ENCODE measurements around the gene GPC4. TPM values are rescaled to one million over a fixed set of nuclear protein-coding genes. Genes with fewer than 3 reads are reported as not detected.

Gene GPC4
- total RNA-seq, 2 donors from 2014 or later, result not detected

GRCh38 chrX:133434197-133434820 lies 19.0 kb upstream of the GPC4 start:
- no peak overlapping the region for H3K4me3 Mint-ChIP-seq
- no peaks in the 10 kb centered on the region for H3K4me1 Mint-ChIP-seq (ENCODE audit: low read depth in 2 of 2)
- H3K27ac Mint-ChIP-seq, result no peak overlapping the region
- no peaks in the 10 kb centered on the region for H3K36me3 Mint-ChIP-seq
- peaks cover 0 to 9% of the 10 kb centered on the region in 2 donors for H3K27me3 Mint-ChIP-seq
- no peak for ATAC-seq
- H3K9me3 Mint-ChIP-seq, result no peaks in the 10 kb centered on the region
- no peak for DNase-seq (ENCODE audit: low spot score)

GRCh38 chrX:133419911-133420310 lies 4.6 kb upstream of the GPC4 start:
- Mint-ChIP-seq H3K27me3 (peaks cover 34 to 43% of the 10 kb centered on the region in 2 donors), H3K4me1 (ENCODE audit: low read depth in 2 of 2) (no peaks in the 10 kb centered on the region), H3K9me3 (no peaks in the 10 kb centered on the region), H3K36me3 (no peaks in the 10 kb centered on the region), H3K4me3 (no peak overlapping the region), H3K27ac (no peak overlapping the region)
- DNase-seq (ENCODE audit: low spot score) (no peak), ATAC-seq (no peak)

- no peaks in the 10 kb centered on the region for H3K9me3 Mint-ChIP-seq
- no peak overlapping the region for H3K4me3 Mint-ChIP-seq
- H3K36me3 Mint-ChIP-seq, result no peaks in the 10 kb centered on the region
- no peak overlapping the region for H3K27ac Mint-ChIP-seq
- DNase-seq (ENCODE audit: low spot score) (no peak), ATAC-seq (no peak)
- peaks cover 34 to 43% of the 10 kb centered on the region in 2 donors for H3K27me3 Mint-ChIP-seq
- no peaks in the 10 kb centered on the region for H3K4me1 Mint-ChIP-seq (ENCODE audit: low read depth in 2 of 2)
Measured at GRCh38 chrX:133418588-133418987, 3.3 kb upstream of the GPC4 start.

- Mint-ChIP-seq H3K9me3 (no peaks in the 10 kb centered on the region), H3K4me3 (no peak overlapping the region), H3K27me3 (peaks cover 32 to 47% of the 10 kb centered on the region in 2 donors), H3K4me1 (ENCODE audit: low read depth in 2 of 2) (no peaks in the 10 kb centered on the region), H3K36me3 (no peaks in the 10 kb centered on the region), H3K27ac (no peak overlapping the region)
- ATAC-seq, result no peak
- no peak for DNase-seq (ENCODE audit: low spot score)
Measured at GRCh38 chrX:133417364-133417763, 2.1 kb upstream of the GPC4 start.

- H3K4me3 Mint-ChIP-seq, result no peak overlapping the region
- peaks cover 31 to 37% of the 10 kb centered on the region in 2 donors for H3K27me3 Mint-ChIP-seq
- DNase-seq (ENCODE audit: low spot score), result no peak
Measured at GRCh38 chrX:133414406-133415275, 648 bp downstream of the GPC4 start.

GRCh38 chrX:133413218-133413925 lies 1.9 kb downstream of the GPC4 start:
- ATAC-seq (no peak), DNase-seq (ENCODE audit: low spot score) (no peak)
- Mint-ChIP-seq H3K4me3 (no peak overlapping the region), H3K27me3 (peaks cover 28 to 32% of the 10 kb centered on the region in 2 donors), H3K9me3 (no peaks in the 10 kb centered on the region), H3K27ac (no peak overlapping the region), H3K4me1 (ENCODE audit: low read depth in 2 of 2) (no peaks in the 10 kb centered on the region), H3K36me3 (no peaks in the 10 kb centered on the region)

More at GRCh38 chrX:133414406-133415275, 648 bp downstream of the GPC4 start:
- Mint-ChIP-seq H3K36me3 (no peaks in the 10 kb centered on the region), H3K27ac (no peak overlapping the region), H3K4me1 (ENCODE audit: low read depth in 2 of 2) (no peaks in the 10 kb centered on the region), H3K9me3 (no peaks in the 10 kb centered on the region)
- no peak for ATAC-seq

GRCh38 chrX:133412665-133413064 lies 2.6 kb downstream of the GPC4 start:
- peaks cover 25 to 26% of the 10 kb centered on the region in 2 donors for H3K27me3 Mint-ChIP-seq
- DNase-seq (ENCODE audit: low spot score), result no peak
- H3K27ac Mint-ChIP-seq, result no peak overlapping the region
- H3K4me1 Mint-ChIP-seq (ENCODE audit: low read depth in 2 of 2), result no peaks in the 10 kb centered on the region
- no peak overlapping the region for H3K4me3 Mint-ChIP-seq
- H3K36me3 Mint-ChIP-seq, result no peaks in the 10 kb centered on the region
- no peak for ATAC-seq
- H3K9me3 Mint-ChIP-seq, result no peaks in the 10 kb centered on the region

GRCh38 chrX:133412246-133412645 lies 3.0 kb downstream of the GPC4 start:
- H3K9me3 Mint-ChIP-seq, result no peaks in the 10 kb centered on the region
- H3K27me3 Mint-ChIP-seq, result peaks cover 24 to 26% of the 10 kb centered on the region in 2 donors
- no peak for DNase-seq (ENCODE audit: low spot score)
- H3K4me1 Mint-ChIP-seq (ENCODE audit: low read depth in 2 of 2), result no peaks in the 10 kb centered on the region
- H3K27ac Mint-ChIP-seq, result no peak overlapping the region
- H3K4me3 Mint-ChIP-seq, result no peak overlapping the region
- no peak for ATAC-seq
- H3K36me3 Mint-ChIP-seq, result no peaks in the 10 kb centered on the region

GRCh38 chrX:133410550-133410949 lies 4.7 kb downstream of the GPC4 start:
- no peak for ATAC-seq
- no peak overlapping the region for H3K4me3 Mint-ChIP-seq
- H3K36me3 Mint-ChIP-seq, result no peaks in the 10 kb centered on the region

GRCh38 chrX:133405498-133406185 lies 9.6 kb downstream of the GPC4 start:
- no peaks in the 10 kb centered on the region for H3K36me3 Mint-ChIP-seq
- H3K27me3 Mint-ChIP-seq, result peaks cover 12% of the 10 kb centered on the region in 2 donors
- DNase-seq (ENCODE audit: low spot score), result no peak
- H3K4me1 Mint-ChIP-seq (ENCODE audit: low read depth in 2 of 2), result no peaks in the 10 kb centered on the region
- H3K27ac Mint-ChIP-seq, result no peak overlapping the region
- no peak for ATAC-seq
- H3K4me3 Mint-ChIP-seq, result no peak overlapping the region
- H3K9me3 Mint-ChIP-seq, result no peaks in the 10 kb centered on the region

More at GRCh38 chrX:133410550-133410949, 4.7 kb downstream of the GPC4 start:
- Mint-ChIP-seq H3K4me1 (ENCODE audit: low read depth in 2 of 2) (no peaks in the 10 kb centered on the region), H3K27me3 (peaks cover 18 to 22% of the 10 kb centered on the region in 2 donors), H3K27ac (no peak overlapping the region), H3K9me3 (no peaks in the 10 kb centered on the region)
- DNase-seq (ENCODE audit: low spot score), result no peak

GRCh38 chrX:133403984-133404383 lies 11.3 kb downstream of the GPC4 start:
- Mint-ChIP-seq H3K27ac (no peak overlapping the region), H3K9me3 (no peaks in the 10 kb centered on the region), H3K27me3 (peaks cover 12 to 13% of the 10 kb centered on the region in 2 donors), H3K36me3 (no peaks in the 10 kb centered on the region), H3K4me3 (no peak overlapping the region), H3K4me1 (ENCODE audit: low read depth in 2 of 2) (no peaks in the 10 kb centered on the region)
- ATAC-seq (no peak), DNase-seq (ENCODE audit: low spot score) (no peak)

- Mint-ChIP-seq H3K27me3 (peaks cover 10 to 13% of the 10 kb centered on the region in 2 donors), H3K4me1 (ENCODE audit: low read depth in 2 of 2) (no peaks in the 10 kb centered on the region), H3K36me3 (no peaks in the 10 kb centered on the region), H3K27ac (no peak overlapping the region), H3K9me3 (no peaks in the 10 kb centered on the region), H3K4me3 (no peak overlapping the region)
- DNase-seq (ENCODE audit: low spot score), result no peak
- no peak for ATAC-seq
Measured at GRCh38 chrX:133402830-133403625, 12.3 kb downstream of the GPC4 start.

GRCh38 chrX:133402042-133402453 lies 13.2 kb downstream of the GPC4 start:
- Mint-ChIP-seq H3K36me3 (no peaks in the 10 kb centered on the region), H3K9me3 (no peaks in the 10 kb centered on the region), H3K27me3 (peaks cover under 1 to 10% of the 10 kb centered on the region in 2 donors), H3K4me3 (no peak overlapping the region), H3K4me1 (ENCODE audit: low read depth in 2 of 2) (no peaks in the 10 kb centered on the region), H3K27ac (no peak overlapping the region)
- ATAC-seq (no peak), DNase-seq (ENCODE audit: low spot score) (no peak)

Data from natural killer cell treated with Interleukin-12 subunit alpha and Interleukin-12 subunit beta and Interleukin-15 and Interleukin-18, amount 100 ng/mL, for 72 hours (primary cell).